HepG2 (cell line): ENCODE measurements around the gene SURF2. TPM values are rescaled to one million over a fixed set of nuclear protein-coding genes. Genes with fewer than 3 reads are reported as not detected.

Experiments
- AGO2 ChIP-seq: fragments of 200-400 bp; formaldehyde crosslinking; optimal IDR thresholded peaks from 2 replicates; pipeline ENCODE3; 2017; ENCODE audit warnings: mild to moderate bottlenecking, low read depth, low read length, moderate library complexity
- ATF4 ChIP-seq, 2 experiments: fragments of 450-650 bp in 1 of 2; sonication (generic) in 1 of 2; formaldehyde crosslinking; IDR thresholded peaks; 2 replicates each; pipeline versions ENCODE4 v1.5.0 to v1.8.0; 2020 to 2022; ENCODE audit warnings: mild to moderate bottlenecking in 1 of 2, missing genetic modification reagents in 1 of 2
- BCL6 ChIP-seq: IDR thresholded peaks from 2 replicates; pipeline ENCODE4 v1.6.1; 2016; ENCODE audit warnings: missing genetic modification reagents, missing compliant biosample characterization
- FOXJ3 ChIP-seq: sonication (generic); formaldehyde crosslinking; IDR thresholded peaks from 2 replicates; pipeline ENCODE4 v1.4.0; 2020; ENCODE audit warnings: missing genetic modification reagents, mild to moderate bottlenecking, borderline replicate concordance
- FOXP4 ChIP-seq: sonication (generic); formaldehyde crosslinking; IDR thresholded peaks from 2 replicates; pipeline ENCODE4 v1.4.0; 2020; ENCODE audit warnings: missing genetic modification reagents
- HBP1 ChIP-seq: IDR thresholded peaks from 2 replicates; pipeline ENCODE4 v1.6.1; 2016; ENCODE audit warnings: low read depth, control low read depth
- KLF6 ChIP-seq: IDR thresholded peaks from 2 replicates; pipeline ENCODE4 v1.8.0; 2016; ENCODE audit warnings: missing biosample characterization, missing genetic modification reagents
- MXD3 ChIP-seq: IDR thresholded peaks from 2 replicates; pipeline ENCODE4 v1.6.1; 2016; ENCODE audit warnings: mild to moderate bottlenecking, missing biosample characterization, missing genetic modification reagents
- NRL ChIP-seq: sonication (generic); formaldehyde crosslinking; IDR thresholded peaks from 2 replicates; pipeline ENCODE4 v1.5.0; 2020; ENCODE audit warnings: missing genetic modification reagents, mild to moderate bottlenecking, moderate library complexity, borderline replicate concordance
- SP4 ChIP-seq: sonication (generic); formaldehyde crosslinking; IDR thresholded peaks from 2 replicates; pipeline ENCODE4 v1.8.1; 2023; ENCODE audit warnings: mild to moderate bottlenecking, missing genetic modification reagents
- THAP11 ChIP-seq: IDR thresholded peaks from 2 replicates; pipeline ENCODE4 v1.6.1; 2016; ENCODE audit warnings: missing biosample characterization, missing genetic modification reagents
- TRIM24 ChIP-seq: sonication (generic); formaldehyde crosslinking; IDR thresholded peaks from 2 replicates; pipeline ENCODE4 v1.8.0; 2022; ENCODE audit warnings: mild to moderate bottlenecking, missing genetic modification reagents
- ZNF10 ChIP-seq: sonication (generic); formaldehyde crosslinking; IDR thresholded peaks from 2 replicates; pipeline ENCODE4 v1.4.0; 2020; ENCODE audit warnings: mild to moderate bottlenecking, low read depth, missing genetic modification reagents, borderline replicate concordance
- ZNF12 ChIP-seq: sonication (generic); formaldehyde crosslinking; IDR thresholded peaks from 2 replicates; pipeline ENCODE4 v1.5.0; 2020; ENCODE audit warnings: missing genetic modification reagents
- ZNF589 ChIP-seq: sonication (generic); formaldehyde crosslinking; conservative IDR thresholded peaks from 2 replicates; pipeline ENCODE4 v1.8.0; 2022; ENCODE audit warnings: mild to moderate bottlenecking, moderate library complexity, missing genetic modification reagents
- ZNF740 ChIP-seq: sonication (generic); formaldehyde crosslinking; IDR thresholded peaks from 2 replicates; pipeline ENCODE4 v1.4.0; 2020; ENCODE audit warnings: missing genetic modification reagents
- ZNF770 ChIP-seq: sonication (generic); formaldehyde crosslinking; IDR thresholded peaks from 2 replicates; pipeline ENCODE4 v1.5.0; 2020; ENCODE audit warnings: mild to moderate bottlenecking, missing genetic modification reagents
- ZUFSP ChIP-seq: sonication (generic); formaldehyde crosslinking; IDR thresholded peaks from 2 replicates; pipeline ENCODE4 v1.9.0; 2021; ENCODE audit warnings: missing genetic modification reagents, mild to moderate bottlenecking, borderline replicate concordance
- polyA plus RNA-seq, 8 experiments: library from polyadenylated mRNA; depleted of rRNA in 3 of 8; stranded (reverse) in 7 of 8; unstranded in 1 of 8; fragments of >200 nt; fragmentation: Illumina TruSeq in 4 of 8; extraction: Trizol in 4 of 8; gene quantifications; 2 replicates each; pipeline versions ENCODE4 v1.2.1 to v1.2.3, GENCODE V29; 2011 to 2016; ENCODE audit warnings: low read depth in 4 of 8, missing spikeins in 1 of 8, mixed read lengths in 1 of 8; ENCODE audit not compliant: insufficient read depth in 1 of 8
- total RNA-seq, 5 experiments: library from RNA; depleted of rRNA; stranded (reverse); fragments of >200 nt; fragmentation: Illumina TruSeq; extraction: Trizol; gene quantifications; 2 replicates each; pipeline ENCODE4 v1.2.3, GENCODE V29; 2016; ENCODE audit warnings: low read depth in 1 of 5

SURF2 gene
- total and polyA plus RNA-seq, 2 of the 13 experiments (the other 11 are each of a cell fraction or from before 2014, with no cell fraction given) = 6.3 to 13.6 TPM

- TF ChIP-seq ZNF770 (CRISPR knock-in tag) = peak; percentile 98
- TF ChIP-seq ZNF12 (CRISPR knock-in tag) = 0 out of 2 replicates have a peak, but pooled peaks have one; percentile 9
- TF ChIP-seq KLF6 = peak; percentile 41; the same call in 1 of the 2 replicates
- TF ChIP-seq MXD3 (CRISPR knock-in tag) = 0 out of 2 replicates have a peak, but pooled peaks have one; percentile 60
- peak; percentile 45; the same call in 1 of the 2 replicates for TF ChIP-seq NRL (CRISPR knock-in tag)
- TF ChIP-seq AGO2 = peak; percentile 43
- peak; percentile 50 for TF ChIP-seq BCL6 (CRISPR knock-in tag)
- 0 out of 2 replicates have a peak, but pooled peaks have one; percentile 39 for TF ChIP-seq HBP1
- 0 out of 2 replicates have a peak, but pooled peaks have one; percentile 27 for TF ChIP-seq FOXP4 (CRISPR knock-in tag)
- TF ChIP-seq FOXJ3 = no peak
- peak; percentile 61; the same call in 1 of the 2 replicates for TF ChIP-seq THAP11 (CRISPR knock-in tag)
- TF ChIP-seq ZNF740 (CRISPR knock-in tag) = 0 out of 2 replicates have a peak, but pooled peaks have one; percentile 14
- TF ChIP-seq ZNF10 = no peak
- TF ChIP-seq ZNF589 (CRISPR knock-in tag) = 0 out of 2 replicates have a peak, but pooled peaks have one; percentile 23
- peak; percentile 98 for TF ChIP-seq SP4 (CRISPR knock-in tag)
- TF ChIP-seq ATF4 (CRISPR knock-in tag; IDR thresholded peaks at IDR 0.05) = 0 out of 4 replicates have a peak, but pooled peaks of 1 of the 2 experiments have one; percentile 41
- TF ChIP-seq TRIM24 (CRISPR knock-in tag) = no peak
- no peak for TF ChIP-seq ZUFSP
Observed at GRCh38 chr9:133375724-133376654, 19.6 kb downstream of the SURF2 start, which contains the start of the genes STKLD1 and SURF4 (continued).
